ENCODE data around the gene IDI2.

IDI2 gene

GRCh38 chr10:1003884-1004670 lies 21.6 kb downstream of the IDI2 start:
- no peak for DNase-seq

GRCh38 chr10:1002425-1003006 lies 23.1 kb downstream of the IDI2 start:
- no peak for DNase-seq

- no peak for DNase-seq
Measured at GRCh38 chr10:997266-998022, 28.2 kb downstream of the IDI2 start.

- DNase-seq, result no peak
Measured at GRCh38 chr10:996031-996430, 29.6 kb downstream of the IDI2 start.

- no peak for DNase-seq
Measured at GRCh38 chr10:995559-995926, 30.1 kb downstream of the IDI2 start.

- DNase-seq, result no peak
Measured at GRCh38 chr10:994836-995558, 30.7 kb downstream of the IDI2 start.

GRCh38 chr10:992871-993270 lies 32.8 kb downstream of the IDI2 start:
- DNase-seq, result peak; percentile 41

- DNase-seq, result no peak
Measured at GRCh38 chr10:992467-992866, 33.2 kb downstream of the IDI2 start.

GRCh38 chr10:990808-991207 lies 34.9 kb downstream of the IDI2 start:
- peak; percentile 47 for DNase-seq

GRCh38 chr10:988667-989545 lies 36.8 kb downstream of the IDI2 start:
- peak; percentile 21 for DNase-seq

GRCh38 chr10:987870-988666 lies 37.6 kb downstream of the IDI2 start, which contains the start of gene GTPBP4:
Gene GTPBP4, plus strand, starts transcription at chr10:988434. Its CDS starts 46 bp downstream, at chr10:988480.
- DNase-seq, result peak; percentile 99

GRCh38 chr10:987620-987869 lies 38.1 kb downstream of the IDI2 start:
- DNase-seq, result no peak

- peak; percentile 44 for DNase-seq
Measured at GRCh38 chr10:986881-987619, 38.6 kb downstream of the IDI2 start.

- peak; percentile 73 for DNase-seq
Measured at GRCh38 chr10:986137-986825, 39.4 kb downstream of the IDI2 start.

GRCh38 chr10:985361-985760 lies 40.3 kb downstream of the IDI2 start:
- no peak for DNase-seq

- DNase-seq, result no peak
Measured at GRCh38 chr10:983971-984655, 41.5 kb downstream of the IDI2 start.

GRCh38 chr10:983401-983800 lies 42.3 kb downstream of the IDI2 start:
- no peak for DNase-seq

GRCh38 chr10:980468-981093 lies 45.1 kb downstream of the IDI2 start:
- no peak for DNase-seq

GRCh38 chr10:978826-979421 lies 46.7 kb downstream of the IDI2 start:
- peak; percentile 27 for DNase-seq

All from hematopoietic multipotent progenitor cell treated with erythropoietin and hydrocortisone succinate and interleukin-3 and kit ligand, for 6 days (in vitro differentiated cells).